ENCODE data around the gene ZFC3H1.

GRCh38 chr12:71584356-71584755 lies 79.3 kb downstream of the ZFC3H1 start:
- TF ChIP-seq CTCF (IDR thresholded peaks at IDR 0.05; ENCODE audit: low read depth, low read length, poor library complexity, severe bottlenecking) (no peak), EZH2phosphoT487 (IDR thresholded peaks at IDR 0.05; ENCODE audit: borderline replicate concordance, low read length) (no peak)
